Neutrophil (primary cell): ENCODE results near the gene WDFY3.

Source experiments
- H3K27ac ChIP-seq: fragments of 200-600 bp; sonication (generic); 2 replicates; pipeline ENCODE4 v1.5.1; 2016; ENCODE audit warnings: mild to moderate bottlenecking, moderate library complexity
- H3K27me3 ChIP-seq: fragments of 200-600 bp; sonication (generic); 2 replicates; pipeline ENCODE4 v1.6.0; 2016; ENCODE audit warnings: mild to moderate bottlenecking
- H3K36me3 ChIP-seq: fragments of 200-600 bp; sonication (generic); 2 replicates; pipeline ENCODE4 v1.5.1; 2017
- H3K4me1 ChIP-seq, 2 experiments: fragments of 200-600 bp in 1 of 2; sonication (generic) in 1 of 2; 1 replicate in 1 of 2; 2 replicates in 1 of 2; pipeline versions ENCODE4 v1.5.1 to v1.6.1; 2013 to 2016; ENCODE audit warnings: low read depth in 1 of 2, low read length in 1 of 2, mild to moderate bottlenecking in 1 of 2, moderate library complexity in 1 of 2; ENCODE audit not compliant: control insufficient read depth in 1 of 2, insufficient read depth in 1 of 2
- H3K4me3 ChIP-seq, 2 experiments: fragments of 200-600 bp in 1 of 2; sonication (generic) in 1 of 2; 1 replicate in 1 of 2; 2 replicates in 1 of 2; pipeline ENCODE4 v1.5.1; 2013 to 2016; ENCODE audit warnings: low read depth in 1 of 2, low read length in 1 of 2, mild to moderate bottlenecking in 1 of 2, moderate library complexity in 1 of 2
- H3K9me3 ChIP-seq: fragments of 200-600 bp; sonication (generic); 2 replicates; pipeline ENCODE4 v1.5.1; 2016
- TF ChIP-seq, protein P1 (sequence below): fragments of 200-600 bp; sonication (generic); IDR thresholded peaks from 2 replicates; pipeline ENCODE4 v1.5.1; 2016; ENCODE audit warnings: antibody characterized with exemption

Gene WDFY3

DNA sequence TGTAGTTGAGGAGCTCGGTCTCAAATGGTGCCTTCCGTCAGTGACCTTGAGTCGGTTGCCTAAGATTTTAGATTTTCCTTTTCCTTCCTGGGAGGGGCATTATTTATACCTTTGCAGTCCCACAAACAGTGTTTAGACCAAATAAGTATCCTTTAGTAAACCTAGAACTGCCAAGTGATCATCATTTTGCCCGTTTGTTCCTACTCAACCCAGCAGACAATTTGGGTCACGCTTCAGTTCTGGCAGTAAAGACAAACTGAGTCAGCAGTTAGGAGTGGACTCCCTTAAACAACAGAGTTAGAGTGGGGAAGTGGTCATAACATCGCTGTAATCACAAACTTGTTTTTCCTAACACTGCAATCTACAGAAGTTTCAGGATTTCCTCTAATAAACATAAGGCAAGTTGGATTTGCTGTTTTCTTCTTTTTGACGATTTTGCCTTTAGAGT, 777 bp upstream of the WDFY3 start:
- peak overlapping the region; percentile 72 to 89 for H3K4me3 ChIP-seq
- H3K36me3 ChIP-seq, result no peaks in the 10 kb centered on the region
- peaks cover 61 to 65% of the 10 kb centered on the region in 2 experiments for H3K4me1 ChIP-seq
- no peaks in the 10 kb centered on the region for H3K9me3 ChIP-seq
- H3K27ac ChIP-seq, result peak overlapping the region; percentile 94
- H3K27me3 ChIP-seq, result peaks cover 5% of the 10 kb centered on the region
- TF ChIP-seq, protein P1, sequence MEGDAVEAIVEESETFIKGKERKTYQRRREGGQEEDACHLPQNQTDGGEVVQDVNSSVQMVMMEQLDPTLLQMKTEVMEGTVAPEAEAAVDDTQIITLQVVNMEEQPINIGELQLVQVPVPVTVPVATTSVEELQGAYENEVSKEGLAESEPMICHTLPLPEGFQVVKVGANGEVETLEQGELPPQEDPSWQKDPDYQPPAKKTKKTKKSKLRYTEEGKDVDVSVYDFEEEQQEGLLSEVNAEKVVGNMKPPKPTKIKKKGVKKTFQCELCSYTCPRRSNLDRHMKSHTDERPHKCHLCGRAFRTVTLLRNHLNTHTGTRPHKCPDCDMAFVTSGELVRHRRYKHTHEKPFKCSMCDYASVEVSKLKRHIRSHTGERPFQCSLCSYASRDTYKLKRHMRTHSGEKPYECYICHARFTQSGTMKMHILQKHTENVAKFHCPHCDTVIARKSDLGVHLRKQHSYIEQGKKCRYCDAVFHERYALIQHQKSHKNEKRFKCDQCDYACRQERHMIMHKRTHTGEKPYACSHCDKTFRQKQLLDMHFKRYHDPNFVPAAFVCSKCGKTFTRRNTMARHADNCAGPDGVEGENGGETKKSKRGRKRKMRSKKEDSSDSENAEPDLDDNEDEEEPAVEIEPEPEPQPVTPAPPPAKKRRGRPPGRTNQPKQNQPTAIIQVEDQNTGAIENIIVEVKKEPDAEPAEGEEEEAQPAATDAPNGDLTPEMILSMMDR, result no peak

GRCh38 chr4:84965553-84966381, 723 bp downstream of the WDFY3 start:
- H3K9me3 ChIP-seq, result no peaks in the 10 kb centered on the region
- H3K36me3 ChIP-seq, result no peaks in the 10 kb centered on the region
- TF ChIP-seq, protein P1, result peak; percentile 31
- peaks cover 58 to 66% of the 10 kb centered on the region in 2 experiments for H3K4me1 ChIP-seq
- peak overlapping the region; percentile 94 for H3K27ac ChIP-seq
- peak overlapping the region; percentile 72 to 89 for H3K4me3 ChIP-seq
- peaks cover 5% of the 10 kb centered on the region for H3K27me3 ChIP-seq

DNA sequence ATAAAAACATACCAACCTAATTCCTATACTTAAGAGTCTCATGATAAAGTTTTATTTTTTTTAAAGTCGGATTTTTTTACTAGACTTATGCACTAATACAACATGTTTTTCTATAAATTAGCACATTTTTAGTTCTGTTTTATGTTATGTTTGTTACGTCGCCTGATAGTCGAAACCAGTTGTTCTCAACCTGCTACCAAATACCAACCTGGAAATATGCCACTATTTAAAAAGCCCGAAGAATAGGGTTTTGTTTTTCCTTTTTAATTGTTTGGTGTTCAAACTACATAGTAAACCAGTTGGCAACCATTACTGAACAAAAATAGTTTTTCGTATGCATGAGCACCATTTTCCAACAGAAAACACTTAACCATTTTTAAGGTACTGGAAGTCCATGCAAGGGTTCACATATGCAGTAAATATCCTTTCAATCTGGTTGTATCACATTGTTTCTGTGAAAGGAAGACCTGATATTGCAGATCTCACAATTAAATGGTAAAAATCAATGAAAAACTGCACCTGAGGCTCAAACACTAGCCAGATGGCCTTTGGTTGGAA, 1.4 kb downstream of the WDFY3 start:
- H3K4me3 ChIP-seq, result peak overlapping the region; percentile 72 to 89
- no peaks in the 10 kb centered on the region for H3K9me3 ChIP-seq
- H3K27me3 ChIP-seq, result peaks cover 5% of the 10 kb centered on the region
- TF ChIP-seq, protein P1, result no peak
- H3K27ac ChIP-seq, result peak overlapping the region; percentile 94
- peaks cover 64 to 72% of the 10 kb centered on the region in 2 experiments for H3K4me1 ChIP-seq
- H3K36me3 ChIP-seq, result no peaks in the 10 kb centered on the region

DNA sequence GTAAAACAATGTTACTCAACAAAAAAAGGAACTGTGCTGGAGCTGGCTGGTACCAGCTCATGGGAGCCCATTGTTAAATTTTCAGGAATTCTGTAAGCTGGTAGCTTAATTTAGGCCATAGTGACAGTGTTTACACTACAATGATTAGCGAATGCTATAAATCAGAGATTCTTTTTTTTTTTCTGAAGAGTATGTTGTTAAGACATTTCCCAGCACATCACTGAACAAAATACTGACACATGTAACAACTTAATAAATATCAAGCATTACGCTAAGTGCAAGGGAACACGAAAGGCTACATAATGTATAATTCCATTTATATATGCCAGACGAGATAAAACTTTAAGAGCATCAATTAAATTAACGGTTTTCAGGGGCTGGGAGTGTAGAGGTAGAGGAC, 4.4 kb downstream of the WDFY3 start:
- no peak overlapping the region for H3K27ac ChIP-seq
- no peaks in the 10 kb centered on the region for H3K27me3 ChIP-seq
- no peaks in the 10 kb centered on the region for H3K9me3 ChIP-seq
- H3K4me3 ChIP-seq, result no peak overlapping the region
- H3K36me3 ChIP-seq, result no peaks in the 10 kb centered on the region
- TF ChIP-seq, protein P1, result no peak
- peaks cover 68 to 88% of the 10 kb centered on the region in 2 experiments for H3K4me1 ChIP-seq

GRCh38 chr4:84958434-84958833, 8.1 kb downstream of the WDFY3 start:
- H3K4me1 ChIP-seq, result peaks cover 57 to 78% of the 10 kb centered on the region in 2 experiments
- H3K36me3 ChIP-seq, result no peaks in the 10 kb centered on the region
- H3K27ac ChIP-seq, result no peak overlapping the region
- TF ChIP-seq, protein P1, result no peak
- H3K9me3 ChIP-seq, result no peaks in the 10 kb centered on the region
- H3K27me3 ChIP-seq, result no peaks in the 10 kb centered on the region
- H3K4me3 ChIP-seq, result no peak overlapping the region
